GM19467 (cell line): Measurements from ENCODE around the gene KANK4.

ENCODE experiments used
- ATAC-seq: cut with Tn5 transposase; IDR thresholded peaks from one replicate; pipeline ENCODE4 v1.9.1; 2021; ENCODE audit warnings: mild to moderate bottlenecking, moderate library complexity; ENCODE audit not compliant: unreplicated experiment

The KANK4 gene

GRCh38 chr1:62337706-62338631 lies 18.7 kb upstream of the KANK4 start:
- no peak for ATAC-seq

GRCh38 chr1:62336995-62337705 lies 17.9 kb upstream of the KANK4 start:
- no peak for ATAC-seq

GRCh38 chr1:62336638-62336994 lies 17.4 kb upstream of the KANK4 start:
- no peak for ATAC-seq

- ATAC-seq, result no peak
Observed at GRCh38 chr1:62335656-62336055, 16.4 kb upstream of the KANK4 start.

GRCh38 chr1:62334434-62334985 lies 15.3 kb upstream of the KANK4 start:
- ATAC-seq, result no peak

- no peak for ATAC-seq
Observed at GRCh38 chr1:62333441-62333840, 14.2 kb upstream of the KANK4 start.

- ATAC-seq, result no peak
Observed at GRCh38 chr1:62327360-62328055, 8.3 kb upstream of the KANK4 start.

- no peak for ATAC-seq
Observed at GRCh38 chr1:62325681-62326080, 6.4 kb upstream of the KANK4 start.

- ATAC-seq, result no peak
Observed at GRCh38 chr1:62325081-62325480, 5.8 kb upstream of the KANK4 start.

- ATAC-seq, result no peak
Observed at GRCh38 chr1:62321446-62321845, 2.2 kb upstream of the KANK4 start.

GRCh38 chr1:62318320-62318755 lies 896 bp downstream of the KANK4 start:
- ATAC-seq, result no peak

- no peak for ATAC-seq
Observed at GRCh38 chr1:62317021-62317768, 2.0 kb downstream of the KANK4 start.

GRCh38 chr1:62316135-62316534 lies 3.1 kb downstream of the KANK4 start:
- ATAC-seq, result no peak

GRCh38 chr1:62315387-62315786 lies 3.8 kb downstream of the KANK4 start:
- no peak for ATAC-seq

- no peak for ATAC-seq
Observed at GRCh38 chr1:62314454-62315350, 4.5 kb downstream of the KANK4 start.

GRCh38 chr1:62312698-62313097 lies 6.5 kb downstream of the KANK4 start:
- no peak for ATAC-seq

- ATAC-seq, result no peak
Observed at GRCh38 chr1:62311473-62311943, 7.7 kb downstream of the KANK4 start.

- ATAC-seq, result no peak
Observed at GRCh38 chr1:62309906-62310305, 9.3 kb downstream of the KANK4 start.

GRCh38 chr1:62308606-62309005 lies 10.6 kb downstream of the KANK4 start:
- no peak for ATAC-seq
